Lower leg skin (tissue), 4 donors: ENCODE data around the gene DNAJC11. TPM values are rescaled to one million over a fixed set of nuclear protein-coding genes. Genes with fewer than 3 reads are reported as not detected.
"Not testable (repeated sequence)": the region's sequence is repeated elsewhere in the genome, so short reads cannot be mapped to it uniquely, and the experiment has no call there.

Experiments used
- DNase-seq, 2 donors: peaks; one replicate each; pipeline ENCODE4 v3.0.0-alpha.2; 2019; ENCODE audit warnings: low spot score in 2 of 2
- H3K4me3 ChIP-seq: fragments of 200-600 bp; sonication (generic); 2 replicates; pipeline ENCODE4 v1.5.1; 2017; ENCODE audit warnings: mild to moderate bottlenecking, low read depth; ENCODE audit not compliant: poor library complexity, severe bottlenecking
- CTCF ChIP-seq, 3 donors: fragments of 450-650 bp; IDR thresholded peaks; one replicate each; pipeline ENCODE4 v1.5.1; 2016; ENCODE audit warnings: antibody characterized with exemption in 3 of 3, mild to moderate bottlenecking in 3 of 3, moderate library complexity in 2 of 3
- POLR2A ChIP-seq, 2 donors: fragments of 450-650 bp; IDR thresholded peaks; one replicate each; pipeline ENCODE4 v1.6.1; 2016 to 2017; ENCODE audit warnings: antibody characterized with exemption in 2 of 2, mild to moderate bottlenecking in 1 of 2, moderate library complexity in 1 of 2
- WGBS, 2 donors: methylation state at CpG; one replicate each; pipeline ENCODE4 v1.1.5; 2018; 5-methylcytosine and 5-hydroxymethylcytosine counted together
- intact Hi-C: fragments of 100-400 bp; cut with DNase I; formaldehyde crosslinking; loops from one replicate; pipeline ENCODE4 v1.15.0; 2023; ENCODE audit warnings: low total_unique reads
- total RNA-seq, 4 donors: library from RNA; depleted of rRNA; stranded (reverse); fragments of >200 nt; gene quantifications; one replicate each; pipeline ENCODE4 v1.1.0, GENCODE V29; 2016

The DNAJC11 gene
- total RNA-seq = 10 to 100 TPM; 22.1 to 37.1 (median 27.3) TPM

- H3K4me3 ChIP-seq = peak within 1 kb of the TSS; percentile 84
- DNase-seq = peak; percentile 83 to 96
- intact Hi-C loops = no loop called here
- TF ChIP-seq CTCF (IDR thresholded peaks at IDR 0.05) = peak in 1 of 3 donors; percentile 40
- no peak for TF ChIP-seq POLR2A (IDR thresholded peaks at IDR 0.05)
- 1% methylated on average over 39 to 58 of the region's 80 CpGs for WGBS, 2 donors
Observed at GRCh38 chr1:6701437-6702153, at the start of gene DNAJC11. Gene DNAJC11 (minus strand): TSS chr1:6701816. CDS start chr1:6701800, 16 bp downstream.

GRCh38 chr1:6750490-6750889 lies 48.9 kb upstream of the DNAJC11 start:
- TF ChIP-seq CTCF (IDR thresholded peaks at IDR 0.05) (no peak), POLR2A (IDR thresholded peaks at IDR 0.05) (no peak)
- no peak for DNase-seq
- 89 to 91% methylated on average over 4 of the region's 4 CpGs for WGBS, 2 donors
- intact Hi-C loops = no loop called here
- no peak overlapping the region for H3K4me3 ChIP-seq

GRCh38 chr1:6747674-6748073 lies 46.1 kb upstream of the DNAJC11 start:
- no peak overlapping the region for H3K4me3 ChIP-seq
- intact Hi-C loops = no loop called here
- WGBS, 2 donors = 85 to 89% methylated on average over 2 of the region's 2 CpGs
- TF ChIP-seq POLR2A (IDR thresholded peaks at IDR 0.05) (no peak), CTCF (IDR thresholded peaks at IDR 0.05) (no peak)
- DNase-seq = no peak

GRCh38 chr1:6745073-6745472 lies 43.5 kb upstream of the DNAJC11 start:
- no peak for TF ChIP-seq CTCF (IDR thresholded peaks at IDR 0.05)
- no peak for TF ChIP-seq POLR2A (IDR thresholded peaks at IDR 0.05)
- DNase-seq = no peak
- intact Hi-C loops = no loop called here
- WGBS, 2 donors = 83 to 89% methylated on average over 5 of the region's 5 CpGs
- H3K4me3 ChIP-seq = no peak overlapping the region

GRCh38 chr1:6743189-6744101 lies 41.8 kb upstream of the DNAJC11 start:
- 23 to 28% methylated on average over 19 to 20 of the region's 20 CpGs for WGBS, 2 donors
- TF ChIP-seq CTCF (IDR thresholded peaks at IDR 0.05) (no peak), POLR2A (IDR thresholded peaks at IDR 0.05) (no peak)
- peak; percentile 60 to 86 for DNase-seq
- intact Hi-C loops = no loop called here
- H3K4me3 ChIP-seq = no peak overlapping the region

GRCh38 chr1:6742676-6743188 lies 41.1 kb upstream of the DNAJC11 start:
- H3K4me3 ChIP-seq, DNase-seq, intact Hi-C loops: not testable (repeated sequence)
- 35 to 42% methylated on average over 7 of the region's 7 CpGs for WGBS, 2 donors
